GM12878 (cell line): ENCODE measurements around the gene DIS3L2.

Source experiments
- CTCF ChIP-seq, 3 experiments: IDR thresholded peaks in 2 of 3; conservative IDR thresholded peaks in 1 of 3; 2 replicates each; pipeline ENCODE4 v1.5.1; 2011; ENCODE audit warnings: low read depth in 3 of 3, low read length in 3 of 3, mild to moderate bottlenecking in 3 of 3, control low read depth in 2 of 3, moderate library complexity in 2 of 3, inconsistent platforms in 1 of 3, mixed read lengths in 1 of 3; ENCODE audit not compliant: control insufficient read depth in 2 of 3, insufficient read depth in 1 of 3; ENCODE audit errors: extremely low read depth in 1 of 3
- ETV6 ChIP-seq, 2 experiments: fragments of 450-650 bp in 1 of 2; IDR thresholded peaks in 1 of 2; conservative IDR thresholded peaks in 1 of 2; 2 replicates each; pipeline ENCODE4 v1.6.1; 2014; ENCODE audit warnings: antibody characterized with exemption in 1 of 2, borderline replicate concordance in 1 of 2, low read depth in 1 of 2, mild to moderate bottlenecking in 1 of 2, moderate library complexity in 1 of 2
- EZH2 ChIP-seq: IDR thresholded peaks from 2 replicates; pipeline ENCODE4 v1.6.1; 2012; ENCODE audit warnings: low read depth, mild to moderate bottlenecking, control low read depth, inconsistent platforms, low read length, borderline replicate concordance; ENCODE audit not compliant: control insufficient read depth
- POLR2A ChIP-seq: IDR thresholded peaks from 2 replicates; pipeline ENCODE4 v1.6.1; 2011; ENCODE audit warnings: low read depth, mild to moderate bottlenecking, low read length
- ZNF274 ChIP-seq: IDR thresholded peaks from one replicate; pipeline ENCODE4 v1.8.0; 2011; ENCODE audit not compliant: insufficient read length, insufficient read depth

GRCh38 chr2:231928901-231929725, 32.4 kb upstream of the DIS3L2 start:
- TF ChIP-seq ETV6 (conservative IDR thresholded peaks at IDR 0.05 in 1 of 2, IDR thresholded peaks at IDR 0.05 in 1 of 2; ENCODE audit: borderline replicate concordance in 1 of 2, low read depth in 1 of 2), result no peak
- no peak for TF ChIP-seq ZNF274
- TF ChIP-seq POLR2A, result no peak
- no peak for TF ChIP-seq CTCF (IDR thresholded peaks at IDR 0.05 in 2 of 3, conservative IDR thresholded peaks at IDR 0.05 in 1 of 3; ENCODE audit: control insufficient read depth in 2 of 3, extremely low read depth in 1 of 3, insufficient read depth in 1 of 3, low read depth in 3 of 3, low read length in 3 of 3)
- no peak for TF ChIP-seq EZH2
